ENCODE results near the gene TMEM259. TPM values are rescaled to one million over a fixed set of nuclear protein-coding genes. Genes with fewer than 3 reads are reported as not detected.

Gene TMEM259
- total RNA-seq, 1 experiment from 2014 or later, result 202 TPM

DNA sequence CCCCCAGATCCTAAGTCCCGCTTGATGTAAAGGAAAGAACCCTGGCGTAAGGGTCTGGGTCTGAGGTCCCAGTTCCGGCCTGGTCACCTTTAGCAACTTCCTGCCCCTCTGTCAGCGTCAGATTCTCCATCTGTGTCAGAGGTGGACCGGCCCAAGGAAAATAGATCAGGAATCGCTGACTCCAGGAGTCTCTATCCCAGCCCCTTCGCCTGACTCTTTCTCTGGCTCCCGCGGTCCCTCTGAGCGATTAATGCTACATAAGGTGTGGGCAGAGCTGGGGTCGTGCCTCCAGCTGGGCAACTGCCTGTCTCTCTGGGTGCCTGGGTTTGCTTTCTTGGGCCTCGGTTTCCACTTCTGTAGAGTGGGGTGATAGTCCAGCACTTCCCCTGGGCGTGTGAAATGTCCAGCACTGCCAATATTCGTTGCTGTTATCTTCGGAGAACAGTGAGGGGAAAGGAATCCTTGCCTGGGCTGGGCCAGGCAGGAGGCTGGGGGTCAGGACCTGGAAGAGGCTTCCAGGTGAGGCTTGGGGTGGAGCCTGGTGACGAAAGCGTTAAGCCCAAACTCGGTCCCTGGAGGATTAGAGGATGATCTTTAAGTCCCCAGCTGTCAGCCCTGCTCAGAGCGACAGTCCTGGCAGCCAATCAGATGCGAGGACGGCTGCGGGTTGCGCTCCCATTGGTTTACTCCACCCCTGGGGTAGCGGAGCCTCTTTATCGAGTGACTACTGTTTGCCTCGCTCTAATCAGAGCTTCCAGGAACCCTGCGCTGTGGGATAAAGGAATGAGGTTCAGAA lies 19.8 kb upstream of the TMEM259 start (continued):
- TF ChIP-seq, protein P1, sequence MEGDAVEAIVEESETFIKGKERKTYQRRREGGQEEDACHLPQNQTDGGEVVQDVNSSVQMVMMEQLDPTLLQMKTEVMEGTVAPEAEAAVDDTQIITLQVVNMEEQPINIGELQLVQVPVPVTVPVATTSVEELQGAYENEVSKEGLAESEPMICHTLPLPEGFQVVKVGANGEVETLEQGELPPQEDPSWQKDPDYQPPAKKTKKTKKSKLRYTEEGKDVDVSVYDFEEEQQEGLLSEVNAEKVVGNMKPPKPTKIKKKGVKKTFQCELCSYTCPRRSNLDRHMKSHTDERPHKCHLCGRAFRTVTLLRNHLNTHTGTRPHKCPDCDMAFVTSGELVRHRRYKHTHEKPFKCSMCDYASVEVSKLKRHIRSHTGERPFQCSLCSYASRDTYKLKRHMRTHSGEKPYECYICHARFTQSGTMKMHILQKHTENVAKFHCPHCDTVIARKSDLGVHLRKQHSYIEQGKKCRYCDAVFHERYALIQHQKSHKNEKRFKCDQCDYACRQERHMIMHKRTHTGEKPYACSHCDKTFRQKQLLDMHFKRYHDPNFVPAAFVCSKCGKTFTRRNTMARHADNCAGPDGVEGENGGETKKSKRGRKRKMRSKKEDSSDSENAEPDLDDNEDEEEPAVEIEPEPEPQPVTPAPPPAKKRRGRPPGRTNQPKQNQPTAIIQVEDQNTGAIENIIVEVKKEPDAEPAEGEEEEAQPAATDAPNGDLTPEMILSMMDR (IDR thresholded peaks at IDR 0.05 in 2 of 3, conservative IDR thresholded peaks at IDR 0.05 in 1 of 3; ENCODE audit: borderline replicate concordance in 1 of 3, insufficient read depth in 1 of 3, low read depth in 2 of 3, low read length in 2 of 3), result no peak
- no peak for TF ChIP-seq EZH2 (IDR thresholded peaks at IDR 0.05)
- no peak for TF ChIP-seq FOSL1 (IDR thresholded peaks at IDR 0.05; ENCODE audit: low read depth)

DNA sequence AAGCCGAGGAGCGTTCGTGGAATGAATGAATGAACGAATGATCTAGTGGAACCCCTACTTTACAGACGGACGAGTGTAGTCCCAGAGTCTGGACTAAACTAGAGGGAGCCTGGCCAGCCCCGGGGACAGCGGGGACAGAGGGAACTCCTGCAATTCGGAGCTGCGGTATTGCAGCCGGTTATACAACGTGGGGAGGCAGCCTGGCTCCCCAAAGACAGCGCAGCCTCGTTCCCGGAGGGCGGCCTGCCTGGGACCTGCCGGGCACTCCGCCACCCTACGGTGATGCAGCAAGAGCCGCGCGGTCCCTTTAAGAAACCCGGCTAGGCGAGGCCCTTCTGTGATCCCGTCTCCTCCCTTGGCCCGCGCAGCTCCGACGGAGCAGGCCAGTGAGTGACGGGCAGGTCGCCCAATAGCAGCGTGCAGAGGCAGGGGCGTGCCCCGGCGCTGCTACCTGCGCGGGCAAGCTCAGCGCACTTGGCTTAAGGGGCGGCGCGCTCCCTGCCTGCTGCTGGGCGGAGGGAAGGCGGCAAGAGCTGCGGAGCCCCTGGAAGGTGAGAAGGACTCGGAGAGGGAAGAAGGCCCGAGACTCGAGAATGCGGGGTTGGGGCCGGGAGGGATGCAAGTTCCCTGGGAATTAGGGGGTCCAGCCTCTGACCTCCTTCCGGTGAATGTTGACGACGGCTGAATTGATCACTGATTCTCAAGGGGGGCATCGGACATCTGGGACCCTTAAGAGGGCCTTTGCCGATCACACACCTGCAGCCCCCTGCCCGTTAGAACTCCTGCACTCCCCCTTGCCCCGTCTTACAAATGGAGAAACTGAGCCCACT lies 18.9 kb upstream of the TMEM259 start, which contains the start of gene ABCA7:
Gene ABCA7 (plus strand): TSS at position 462 of the 830 bp plus-strand sequence. CDS start 1,255 bp downstream, outside the sequence.
- CTCF ChIA-PET, result interaction anchor here (0.9 to 1.1 kb wide), 4 partner anchors 12 to 227 kb away, joined by 3 to 7 read pairs (median 4); no protein-coding TSS in a partner anchor
- DNase-seq (ENCODE audit: low read depth, low spot score) (peak; percentile 96), ATAC-seq (peak; percentile 78)
- Histone ChIP-seq H3K79me2 (ENCODE audit: insufficient read depth, low read length) (peaks cover 17% of the 10 kb centered on the region; the same call in 1 of the 2 replicates), H3K36me3 (ENCODE audit: control insufficient read depth in 1 of 2, insufficient read depth in 2 of 2, low read length in 2 of 2) (peaks cover 4 to 14% of the 10 kb centered on the region in 2 experiments; a peak in 3 of 4 replicates), H3K27me3 (ENCODE audit: insufficient read depth, low read length) (no peaks in the 10 kb centered on the region), H3K4me3 (replicated peaks in 1 of 2; ENCODE audit: low read depth in 1 of 2, low read length in 2 of 2) (peak within 1 kb of the TSS; percentile 91), H2AFZ (ENCODE audit: low read depth, low read length, poor library complexity, severe bottlenecking) (no peak within 1 kb of the TSS), H3K9me3 (ENCODE audit: control insufficient read depth in 1 of 2, insufficient read depth in 1 of 2, low read depth in 1 of 2, low read length in 2 of 2) (no peaks in the 10 kb centered on the region), H3K4me1 (ENCODE audit: control insufficient read depth in 1 of 2, insufficient read depth in 2 of 2, low read length in 2 of 2) (peaks cover 31 to 67% of the 10 kb centered on the region in 2 experiments), H3K4me2 (ENCODE audit: low read length) (peak within 1 kb of the TSS; percentile 88), H3K27ac (ENCODE audit: low read depth, low read length) (peak within 1 kb of the TSS; percentile 78), H4K20me1 (ENCODE audit: insufficient read depth) (no peaks in the 10 kb centered on the region), H3K9me2 (ENCODE audit: insufficient read depth) (no peaks in the 10 kb centered on the region), H3K9ac (ENCODE audit: low read length) (peak within 1 kb of the TSS; percentile 84)
- POLR2A ChIA-PET, result interaction anchor here (0.7 to 7.8 kb wide), 6 partner anchors 12 to 229 kb away, joined by 3 to 85 read pairs (median 6); partner anchors contain the start of genes CIRBP, CNN2, RNU6-2 and WDR18
- intact Hi-C loops (cut with micrococcal nuclease), result loop anchor here (2.0 kb wide), 1 partner anchor 13 kb away; the partner anchor contains the start of gene CNN2
- TSS peak; percentile 52 for BruUV-seq (replicated peaks)
- RAD21 ChIA-PET (ENCODE audit: low non-redundant PET in 1 of 2, low total read pairs in 2 of 2, uncharacterized antibody in 2 of 2, unreplicated experiment in 2 of 2), result interaction anchor here (1.0 to 1.1 kb wide), 2 partner anchors 12 to 15 kb away, joined by 4 read pairs; no protein-coding TSS in a partner anchor
- TF ChIP-seq TCF7L2 (IDR thresholded peaks at IDR 0.05; ENCODE audit: borderline replicate concordance, extremely low read depth, insufficient read depth, insufficient read length) (peak; percentile 49), ZFX (IDR thresholded peaks at IDR 0.05) (peak; percentile 30; the same call in 1 of the 2 replicates), SIN3A (IDR thresholded peaks at IDR 0.05; ENCODE audit: low read depth) (peak; percentile 71; the same call in 1 of the 2 replicates), POLR2AphosphoS5 (IDR thresholded peaks at IDR 0.05; ENCODE audit: low read depth, low read length) (peak; percentile 70), ZNF274 (IDR thresholded peaks at IDR 0.05; ENCODE audit: low read depth, low read length) (no peak), SP1 (IDR thresholded peaks at IDR 0.05; ENCODE audit: low read depth) (peak; percentile 99), EGR1 (IDR thresholded peaks at IDR 0.05; ENCODE audit: low read depth) (no peak)
- TF ChIP-seq, protein P2, sequence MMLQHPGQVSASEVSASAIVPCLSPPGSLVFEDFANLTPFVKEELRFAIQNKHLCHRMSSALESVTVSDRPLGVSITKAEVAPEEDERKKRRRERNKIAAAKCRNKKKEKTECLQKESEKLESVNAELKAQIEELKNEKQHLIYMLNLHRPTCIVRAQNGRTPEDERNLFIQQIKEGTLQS (IDR thresholded peaks at IDR 0.05), result no peak
- TF ChIP-seq, protein P3, sequence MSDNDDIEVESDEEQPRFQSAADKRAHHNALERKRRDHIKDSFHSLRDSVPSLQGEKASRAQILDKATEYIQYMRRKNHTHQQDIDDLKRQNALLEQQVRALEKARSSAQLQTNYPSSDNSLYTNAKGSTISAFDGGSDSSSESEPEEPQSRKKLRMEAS (IDR thresholded peaks at IDR 0.05), result peak; percentile 82

Data from HCT116 (cell line).